ENCODE results near the gene FAM193A.

The FAM193A gene, protein sequence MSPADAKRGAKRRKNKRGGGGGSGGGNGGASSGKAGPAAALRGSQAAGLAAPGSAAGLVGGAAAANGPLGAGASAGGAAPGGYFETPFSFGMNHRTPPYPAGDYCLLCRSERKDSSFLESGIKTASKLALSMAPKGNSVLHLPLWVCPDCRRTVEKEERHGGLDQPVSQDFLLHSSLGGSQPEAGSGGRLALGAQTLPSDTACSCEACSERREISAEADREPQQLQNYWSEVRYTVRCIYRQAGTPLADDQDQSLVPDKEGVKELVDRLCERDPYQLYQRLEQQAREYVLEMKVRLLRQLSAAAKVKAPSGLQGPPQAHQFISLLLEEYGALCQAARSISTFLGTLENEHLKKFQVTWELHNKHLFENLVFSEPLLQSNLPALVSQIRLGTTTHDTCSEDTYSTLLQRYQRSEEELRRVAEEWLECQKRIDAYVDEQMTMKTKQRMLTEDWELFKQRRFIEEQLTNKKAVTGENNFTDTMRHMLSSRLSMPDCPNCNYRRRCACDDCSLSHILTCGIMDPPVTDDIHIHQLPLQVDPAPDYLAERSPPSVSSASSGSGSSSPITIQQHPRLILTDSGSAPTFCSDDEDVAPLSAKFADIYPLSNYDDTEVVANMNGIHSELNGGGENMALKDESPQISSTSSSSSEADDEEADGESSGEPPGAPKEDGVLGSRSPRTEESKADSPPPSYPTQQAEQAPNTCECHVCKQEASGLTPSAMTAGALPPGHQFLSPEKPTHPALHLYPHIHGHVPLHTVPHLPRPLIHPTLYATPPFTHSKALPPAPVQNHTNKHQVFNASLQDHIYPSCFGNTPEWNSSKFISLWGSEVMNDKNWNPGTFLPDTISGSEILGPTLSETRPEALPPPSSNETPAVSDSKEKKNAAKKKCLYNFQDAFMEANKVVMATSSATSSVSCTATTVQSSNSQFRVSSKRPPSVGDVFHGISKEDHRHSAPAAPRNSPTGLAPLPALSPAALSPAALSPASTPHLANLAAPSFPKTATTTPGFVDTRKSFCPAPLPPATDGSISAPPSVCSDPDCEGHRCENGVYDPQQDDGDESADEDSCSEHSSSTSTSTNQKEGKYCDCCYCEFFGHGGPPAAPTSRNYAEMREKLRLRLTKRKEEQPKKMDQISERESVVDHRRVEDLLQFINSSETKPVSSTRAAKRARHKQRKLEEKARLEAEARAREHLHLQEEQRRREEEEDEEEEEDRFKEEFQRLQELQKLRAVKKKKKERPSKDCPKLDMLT (N-terminal part only)

DNA sequence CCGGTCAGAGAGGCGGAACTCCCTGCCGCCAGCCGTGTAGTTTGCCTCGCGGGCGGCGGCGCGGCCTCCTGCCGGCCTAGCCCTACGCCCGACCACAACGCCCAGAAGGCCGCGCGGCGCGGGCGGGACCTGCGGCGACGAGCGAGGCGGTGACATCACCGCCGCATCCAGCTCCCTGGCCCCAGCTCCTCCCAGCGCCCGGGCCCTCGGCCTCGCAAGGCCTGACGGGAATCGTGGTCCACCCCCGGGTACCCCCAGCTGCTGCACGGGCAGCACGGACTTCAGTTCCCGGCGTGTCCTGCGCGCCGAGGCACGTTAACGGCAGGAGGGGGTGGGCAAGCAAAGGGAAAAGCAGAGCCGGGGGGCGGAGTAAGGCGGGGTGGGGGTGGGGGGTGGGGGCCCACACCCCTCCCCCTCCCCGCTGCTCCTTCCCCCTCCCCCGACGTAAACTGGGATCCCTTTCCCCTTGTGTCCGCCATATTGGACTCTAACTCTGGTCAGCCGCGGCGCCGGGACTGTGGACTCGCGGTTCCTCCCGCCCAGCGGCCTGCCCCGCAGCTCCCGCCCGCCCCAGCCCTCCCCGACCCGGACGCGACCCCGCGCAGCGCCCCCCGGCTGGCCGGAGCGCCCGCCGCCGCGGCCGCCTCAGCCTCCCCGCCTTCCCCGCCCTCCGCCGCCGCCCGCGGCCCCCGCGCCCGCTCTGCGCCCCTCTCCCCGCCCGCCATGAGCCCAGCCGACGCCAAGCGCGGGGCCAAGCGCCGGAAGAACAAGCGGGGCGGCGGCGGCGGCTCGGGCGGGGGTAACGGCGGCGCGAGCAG lies at the start of gene FAM193A:
TSS of gene FAM193A (plus strand) at position 455 of the 818 bp plus-strand sequence. CDS start at position 724, 269 bp downstream.
- peak; percentile 98 for DNase-seq (ENCODE audit: low read depth, low spot score)
- peak within 1 kb of the TSS; percentile 83 for H3K27ac ChIP-seq

DNA sequence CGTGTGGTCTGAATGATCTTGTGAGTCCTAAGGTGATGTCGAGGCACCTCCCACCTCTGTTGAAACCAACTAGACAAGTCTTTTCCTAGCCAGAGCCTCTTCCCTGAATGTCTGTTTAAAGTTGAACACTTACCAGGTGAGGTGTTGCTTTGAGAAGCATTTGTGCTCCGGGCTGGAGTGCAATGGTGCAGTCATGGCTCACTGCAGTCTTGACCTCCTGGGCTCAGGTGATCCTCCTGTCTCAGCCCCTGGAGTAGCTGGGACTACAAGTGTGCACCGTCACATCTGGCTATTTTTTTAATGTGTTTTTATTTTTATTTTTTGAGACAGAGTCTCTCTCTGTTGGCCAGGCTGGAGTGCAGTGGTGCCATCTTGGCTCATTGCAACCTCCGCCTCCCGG lies 49.5 kb upstream of the FAM193A start:
- peak overlapping the region; percentile 96 for H3K27ac ChIP-seq
- DNase-seq (ENCODE audit: low read depth, low spot score): no peak

DNA sequence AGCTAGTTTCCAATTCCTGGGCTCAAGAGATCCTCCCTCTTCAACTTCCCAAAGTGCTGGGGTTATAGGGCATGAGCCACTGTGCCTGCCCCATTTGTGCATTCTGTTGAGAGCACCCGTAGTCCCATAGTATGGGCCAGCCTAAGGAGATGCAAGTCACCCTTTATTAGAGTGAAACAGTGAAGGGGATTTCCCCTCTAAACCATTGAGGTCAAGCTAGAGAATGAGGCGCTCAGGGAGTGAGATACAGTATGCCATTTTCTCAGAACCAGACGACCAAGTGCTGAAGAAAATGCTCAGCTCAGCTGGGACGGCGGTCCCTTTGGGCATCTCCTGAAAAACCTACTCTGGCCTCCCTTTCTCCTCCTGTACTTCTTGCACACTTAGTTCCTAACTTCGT lies 48.8 kb upstream of the FAM193A start:
- peak overlapping the region; percentile 96 for H3K27ac ChIP-seq
- DNase-seq (ENCODE audit: low read depth, low spot score): no peak

DNA sequence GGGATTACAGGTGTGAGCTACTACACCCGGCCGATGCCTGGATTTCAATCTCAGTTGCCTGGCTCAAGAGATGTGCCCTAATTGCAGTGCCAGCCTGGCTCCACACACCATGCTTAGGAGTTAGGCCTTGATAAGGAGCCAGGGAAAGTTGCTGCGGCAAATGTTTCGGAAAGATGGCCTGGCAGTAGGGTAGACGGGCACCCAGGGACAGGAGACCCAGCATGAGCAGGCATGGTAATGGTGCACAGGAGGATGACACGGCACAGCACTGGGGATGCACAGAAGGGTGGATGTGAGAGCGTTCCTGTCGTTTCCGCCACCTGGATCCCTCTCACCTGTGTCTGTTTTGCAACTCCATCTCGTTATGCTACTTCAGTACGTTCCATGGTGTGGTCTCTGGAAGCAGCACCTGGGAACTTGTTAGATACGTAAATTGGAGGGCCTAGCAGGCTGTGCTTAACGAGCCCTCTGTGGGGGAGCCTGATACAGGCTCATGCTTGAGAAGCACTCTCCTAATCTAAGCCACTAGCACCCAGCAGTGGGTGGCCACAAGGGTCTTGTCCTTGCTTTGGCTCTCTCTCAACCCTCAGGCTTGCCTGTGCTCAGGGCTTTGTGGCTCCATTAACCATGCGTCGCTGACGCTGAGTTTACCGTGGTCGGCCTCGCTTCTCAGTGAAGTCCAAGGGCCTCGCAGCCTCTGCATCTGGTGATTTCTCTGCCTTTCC lies 47.2 kb upstream of the FAM193A start:
- H3K27ac ChIP-seq: peak overlapping the region; percentile 96
- no peak for DNase-seq (ENCODE audit: low read depth, low spot score)

DNA sequence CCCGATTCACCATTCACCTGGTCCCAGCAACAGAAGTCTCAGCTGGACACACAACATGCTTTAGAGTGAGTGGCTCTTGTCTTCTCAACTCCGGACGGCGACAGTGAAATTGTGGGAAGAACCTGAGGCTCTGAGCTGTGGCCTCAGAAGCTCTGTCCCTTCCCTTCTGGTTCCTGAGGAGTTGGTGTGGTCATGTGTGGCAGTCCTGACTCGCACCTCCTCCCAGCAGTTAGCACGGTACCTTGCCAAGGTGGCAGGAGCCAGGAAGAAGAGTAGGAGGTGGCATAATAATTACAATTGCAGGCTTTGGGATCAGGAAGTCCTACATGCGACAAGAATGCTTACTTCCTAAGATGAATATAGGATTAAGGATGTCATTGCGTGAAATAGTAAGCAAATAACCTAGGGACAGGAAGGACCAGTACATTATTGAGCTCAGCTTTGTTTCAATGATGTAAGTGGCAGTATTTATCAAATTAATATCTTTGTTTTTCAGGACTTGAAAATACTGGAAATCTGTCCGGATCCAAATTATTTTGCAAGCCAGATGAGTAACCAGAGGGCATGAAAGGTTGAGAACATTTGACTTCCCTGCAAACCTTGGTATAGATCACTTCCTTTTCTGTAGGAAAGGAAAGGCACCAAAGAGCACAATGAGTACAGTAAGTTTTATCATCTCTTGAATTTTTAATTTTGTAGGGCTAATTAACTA lies 46.5 kb upstream of the FAM193A start:
- no peak for DNase-seq (ENCODE audit: low read depth, low spot score)

DNA sequence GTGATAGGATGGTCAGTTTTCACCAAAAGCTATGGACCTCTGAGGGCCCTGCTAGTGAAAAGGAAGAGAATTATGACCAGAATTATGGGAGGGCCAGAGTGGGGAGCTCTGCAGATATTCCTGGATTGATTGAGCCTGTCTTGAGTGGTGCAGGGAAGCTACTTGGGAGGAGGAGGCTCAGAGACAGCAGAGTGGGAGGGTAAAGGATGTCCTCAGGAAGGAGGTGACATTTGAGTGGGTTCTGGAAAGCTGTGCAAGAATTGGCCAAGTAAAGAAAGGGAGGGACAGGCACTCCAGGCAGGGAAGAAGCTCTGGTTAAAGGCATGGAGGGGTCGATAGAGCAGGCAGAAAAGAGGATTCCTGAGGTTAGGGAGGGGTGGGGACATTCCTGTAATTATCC lies 43.5 kb upstream of the FAM193A start:
- H3K27ac ChIP-seq: peak overlapping the region; percentile 96
- DNase-seq (ENCODE audit: low read depth, low spot score): no peak

More for the DNA sequence above, 46.5 kb upstream of the FAM193A start:
- H3K27ac ChIP-seq: peak overlapping the region; percentile 96

DNA sequence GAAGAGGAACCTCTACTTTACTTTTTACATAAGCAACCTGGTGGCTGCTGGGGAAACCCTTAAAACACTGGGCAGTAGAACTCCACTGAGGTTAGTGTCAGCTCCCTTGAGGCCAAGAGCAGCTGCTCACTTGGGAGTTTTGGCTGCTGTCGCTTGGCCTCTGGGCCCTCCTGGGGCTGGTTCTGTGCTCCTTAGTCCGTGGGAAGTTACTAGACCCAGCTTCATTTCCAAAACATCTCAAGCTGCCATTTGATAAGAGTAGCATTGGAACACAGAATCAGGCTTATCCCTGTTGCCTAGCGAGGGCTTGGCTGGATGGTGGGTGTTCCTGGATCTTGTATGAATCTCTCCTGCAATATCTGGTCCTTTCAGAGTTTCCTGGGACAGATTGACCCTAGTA lies 41.5 kb upstream of the FAM193A start:
- DNase-seq (ENCODE audit: low read depth, low spot score): no peak
- H3K27ac ChIP-seq: peak overlapping the region; percentile 31

DNA sequence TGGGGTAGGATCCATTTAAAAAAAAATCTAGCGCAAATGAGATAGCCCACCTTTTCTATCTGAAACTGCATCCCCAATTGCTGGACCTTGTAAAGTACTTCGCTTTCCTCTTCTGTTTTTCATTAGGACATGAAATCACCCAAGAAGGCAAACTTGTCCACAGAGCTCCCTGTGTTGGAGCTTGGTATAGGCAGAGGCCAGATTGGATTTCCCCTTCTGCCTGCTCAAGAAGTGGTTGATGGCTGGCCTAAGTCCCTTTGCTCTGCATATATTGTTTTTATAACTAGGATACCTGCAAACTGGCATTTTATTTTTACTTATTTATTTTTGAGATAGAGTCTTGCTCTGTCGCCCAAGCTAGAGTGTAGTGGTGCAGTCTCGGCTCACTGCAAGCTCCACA lies 39.1 kb upstream of the FAM193A start:
- H3K27ac ChIP-seq: no peak overlapping the region
- DNase-seq (ENCODE audit: low read depth, low spot score): no peak

DNA sequence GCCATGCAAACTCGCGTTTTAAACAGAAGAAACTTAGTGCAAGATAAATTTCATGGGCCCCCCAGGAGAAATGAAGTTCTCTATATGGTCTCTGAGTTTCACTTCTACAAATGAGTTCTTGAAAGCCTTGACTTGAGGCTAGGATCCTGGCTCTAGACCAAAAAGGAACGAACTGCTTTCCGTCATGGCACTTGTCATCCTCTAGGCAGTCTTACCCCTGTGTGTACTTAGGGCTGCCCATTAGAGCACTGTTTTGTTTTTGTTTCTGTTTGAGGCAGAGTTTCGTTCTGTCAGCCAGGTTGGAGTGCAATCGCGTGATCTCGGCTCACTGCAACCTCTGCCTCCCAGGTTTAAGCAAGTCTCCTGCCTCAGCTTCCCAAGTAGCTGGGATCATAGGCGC lies 38.5 kb upstream of the FAM193A start:
- no peak for DNase-seq (ENCODE audit: low read depth, low spot score)
- no peak overlapping the region for H3K27ac ChIP-seq

DNA sequence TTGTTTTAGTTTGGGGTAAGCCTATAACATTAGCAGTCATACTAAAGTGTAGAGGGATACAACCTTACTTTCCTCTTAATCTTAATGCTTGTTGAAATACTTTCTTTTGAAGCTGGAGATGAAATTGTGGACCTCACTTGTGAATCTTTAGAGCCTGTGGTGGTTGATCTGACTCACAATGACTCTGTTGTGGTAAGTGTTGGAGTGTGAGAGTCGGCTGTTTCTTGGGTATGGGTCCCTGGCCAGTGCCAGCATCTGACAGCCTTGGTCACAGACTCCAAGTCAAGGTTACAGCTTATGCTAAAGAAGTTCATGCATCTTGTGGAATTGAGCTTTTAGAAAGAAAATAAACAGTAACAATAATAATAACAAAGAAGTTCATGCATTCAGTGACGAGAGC lies 35.9 kb upstream of the FAM193A start:
- DNase-seq (ENCODE audit: low read depth, low spot score): no peak

DNA sequence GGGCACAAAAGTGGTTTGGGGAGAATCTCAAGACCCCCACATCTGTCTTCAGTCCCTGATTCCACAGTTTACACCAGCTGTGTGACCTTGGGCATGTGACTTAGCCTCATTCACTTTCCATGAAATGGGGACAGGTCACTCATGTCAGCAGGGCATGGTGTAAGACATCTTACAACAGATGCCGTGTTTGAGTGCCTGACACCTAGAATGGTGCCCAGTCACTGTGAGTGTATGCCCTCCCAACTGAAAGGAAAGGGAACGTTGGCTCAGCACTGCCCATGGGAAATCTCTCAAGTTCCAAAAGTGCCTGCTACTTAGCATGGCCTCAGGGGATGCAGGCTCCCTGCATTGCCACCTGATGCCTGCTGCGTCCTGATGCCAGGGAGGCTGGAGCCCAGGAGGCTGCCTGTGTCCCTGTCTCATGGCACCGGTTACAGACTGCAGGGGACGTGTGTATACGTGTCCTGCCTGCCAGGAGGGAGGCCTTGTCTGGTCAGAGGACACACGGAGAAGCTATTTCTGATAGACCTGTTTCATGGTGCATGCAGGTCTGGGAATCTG lies 35.3 kb upstream of the FAM193A start:
- no peak for DNase-seq (ENCODE audit: low read depth, low spot score)
- H3K27ac ChIP-seq: no peak overlapping the region

More for the DNA sequence above, 35.9 kb upstream of the FAM193A start:
- H3K27ac ChIP-seq: no peak overlapping the region

DNA sequence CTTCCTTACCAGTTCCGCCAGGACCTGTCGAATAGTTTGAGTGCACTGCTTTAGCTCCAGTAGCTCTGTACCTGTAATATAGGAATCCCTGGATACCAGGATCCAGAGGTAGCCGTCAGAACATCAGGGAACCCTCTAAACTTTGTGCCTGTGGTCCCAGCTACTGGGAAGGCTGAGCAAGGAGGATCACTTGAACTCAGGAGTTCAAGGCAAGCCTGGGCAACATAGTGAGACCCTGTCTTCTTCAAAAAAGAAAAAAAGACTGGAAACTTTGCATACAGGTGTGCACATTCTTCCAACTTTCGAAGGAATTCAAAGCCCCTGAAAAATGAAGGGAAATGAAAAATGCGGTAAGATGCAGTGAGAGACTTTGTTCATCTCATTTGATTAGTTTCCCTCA lies 32.6 kb upstream of the FAM193A start:
- no peak for DNase-seq (ENCODE audit: low read depth, low spot score)
- no peak overlapping the region for H3K27ac ChIP-seq

DNA sequence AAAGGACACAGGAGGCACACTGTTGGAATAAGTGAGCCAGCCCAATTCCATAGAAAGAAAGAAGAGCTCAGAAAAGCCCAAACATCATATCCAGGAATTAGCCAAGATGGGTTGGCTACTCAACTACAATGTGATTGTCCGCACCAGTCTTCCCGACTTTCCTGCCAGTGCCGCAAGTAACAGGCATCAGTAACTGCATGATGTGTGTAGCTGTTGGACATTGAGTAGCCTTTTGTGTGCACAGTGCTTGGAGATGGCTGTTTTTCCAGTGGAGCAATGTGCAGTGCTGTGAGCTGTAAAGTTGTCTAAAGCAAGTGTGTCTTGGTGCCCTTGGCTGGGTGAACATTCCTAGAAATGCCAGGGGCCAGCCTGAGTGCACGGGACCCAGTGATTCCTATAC lies 29.2 kb upstream of the FAM193A start:
- H3K27ac ChIP-seq: no peak overlapping the region
- DNase-seq (ENCODE audit: low read depth, low spot score): no peak

DNA sequence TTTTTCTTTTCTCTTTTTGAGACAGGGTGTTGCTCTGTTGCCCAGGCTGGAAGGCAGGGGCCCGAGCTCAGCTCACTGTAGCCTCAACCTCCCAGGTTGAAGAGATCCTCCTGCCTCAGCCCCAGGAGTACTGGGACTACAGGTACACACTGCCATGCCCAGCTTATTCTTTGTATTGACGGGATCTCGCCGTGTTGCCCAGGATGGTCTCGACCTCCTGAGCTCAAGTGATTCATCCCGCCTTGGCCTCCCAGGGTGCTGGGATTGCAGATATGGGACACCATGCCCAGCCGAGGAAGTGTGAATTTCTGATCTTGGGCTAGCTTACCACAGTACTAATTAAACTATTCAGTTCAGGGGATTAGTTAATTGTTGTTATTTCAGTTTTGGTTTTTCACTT lies 28.6 kb upstream of the FAM193A start:
- H3K27ac ChIP-seq: no peak overlapping the region
- no peak for DNase-seq (ENCODE audit: low read depth, low spot score)

DNA sequence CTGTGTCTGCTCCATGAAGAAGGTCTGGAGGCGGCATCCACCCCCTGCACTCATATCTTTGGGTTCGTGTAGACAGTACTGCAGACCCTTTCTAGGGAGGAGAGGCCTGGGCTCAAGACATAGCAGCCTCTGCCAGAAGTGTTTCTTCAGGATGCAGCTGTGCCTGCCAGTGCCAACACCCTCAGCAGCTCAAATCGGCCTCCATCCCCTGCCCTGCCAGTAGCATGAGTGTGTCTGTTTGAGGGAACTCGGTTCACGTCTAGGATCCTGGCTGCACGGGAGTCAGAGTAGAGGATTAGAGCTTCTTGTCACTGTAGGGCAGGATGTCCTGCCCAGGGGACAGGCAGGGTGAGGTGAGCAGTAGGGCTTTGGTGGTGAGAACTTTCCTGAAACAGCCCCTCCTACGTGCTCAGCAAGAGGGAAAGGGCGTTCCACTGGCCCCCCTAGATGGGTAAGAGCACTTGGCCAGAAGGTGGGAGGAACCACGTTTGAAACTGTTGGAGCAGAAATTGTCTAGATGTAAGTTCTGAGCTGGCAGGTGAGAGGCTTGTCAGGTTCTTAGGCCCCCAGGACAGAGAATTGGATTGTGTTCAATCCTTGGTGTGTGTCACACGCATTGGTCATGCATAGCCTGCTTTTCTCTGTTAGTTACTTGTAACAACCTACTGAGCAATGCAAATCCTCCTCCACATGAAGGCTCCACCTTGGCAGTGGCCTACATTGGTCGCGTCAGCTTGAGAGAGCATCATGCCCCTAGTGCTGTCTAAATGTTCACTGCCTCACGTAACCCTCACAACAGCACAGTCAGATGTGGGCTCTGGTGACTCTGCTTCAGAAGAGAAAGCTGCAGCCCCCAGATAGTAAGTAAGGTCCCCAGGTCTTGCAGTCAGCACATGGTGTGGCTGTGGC lies 25.8 kb upstream of the FAM193A start:
- H3K27ac ChIP-seq: no peak overlapping the region
- no peak for DNase-seq (ENCODE audit: low read depth, low spot score)

DNA sequence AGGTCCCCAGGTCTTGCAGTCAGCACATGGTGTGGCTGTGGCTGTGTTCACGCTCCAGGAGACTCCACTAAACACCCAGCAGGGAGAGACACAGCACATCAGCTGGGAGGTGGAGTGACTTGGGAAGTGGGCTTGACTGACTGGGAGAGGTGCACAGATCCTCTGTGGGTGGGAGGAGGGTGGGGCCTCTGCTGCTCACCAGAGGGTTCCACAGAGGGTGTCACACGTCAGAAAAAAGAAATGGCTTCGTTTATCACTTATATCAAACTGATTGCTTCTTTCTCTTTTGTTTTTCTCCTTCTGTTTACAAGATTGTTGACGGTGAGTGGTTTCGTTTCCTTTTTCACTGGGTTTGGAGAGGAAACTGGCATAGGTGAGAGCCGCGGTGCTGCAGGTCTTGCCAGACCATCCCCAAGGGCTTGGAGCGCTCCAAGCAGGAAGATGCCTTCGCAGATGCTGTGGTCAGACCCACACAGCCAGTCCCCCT lies 24.8 kb upstream of the FAM193A start:
- no peak for DNase-seq (ENCODE audit: low read depth, low spot score)
- no peak overlapping the region for H3K27ac ChIP-seq

Data from epithelial cell of prostate (primary cell).